Measurements from ENCODE around the gene SKI. TPM values are rescaled to one million over a fixed set of nuclear protein-coding genes. Genes with fewer than 3 reads are reported as not detected.
"Not testable (repeated sequence)": the region's sequence is repeated elsewhere in the genome, so short reads cannot be mapped to it uniquely, and the experiment has no call there.

SKI gene
- total RNA-seq, 1 experiment from 2014 or later: 28.3 TPM

GRCh38 chr1:2323451-2323974 is 95.4 kb downstream of the SKI start:
- Histone ChIP-seq H3K4me1 (ENCODE audit: insufficient read depth, low read length) (no peaks in the 10 kb centered on the region), H4K20me1 (ENCODE audit: low read length) (no peaks in the 10 kb centered on the region), H3K27ac (ENCODE audit: low read length) (no peak overlapping the region), H3K9me2 (replicated peaks; ENCODE audit: low read length) (no peaks in the 10 kb centered on the region), H3K9ac (ENCODE audit: low read length) (no peak overlapping the region), H3K4me3 (ENCODE audit: low read length) (no peak overlapping the region), H3K36me3 (ENCODE audit: low read depth, low read length) (no peaks in the 10 kb centered on the region), H3K79me2 (ENCODE audit: low read length) (no peaks in the 10 kb centered on the region), H3K4me2 (ENCODE audit: low read length) (no peak overlapping the region), H3K27me3 (ENCODE audit: low read length) (peaks cover 15% of the 10 kb centered on the region), H3K9me3 (ENCODE audit: low read length) (no peaks in the 10 kb centered on the region), H3F3A (ENCODE audit: low read length, unreplicated experiment) (no peaks in the 10 kb centered on the region), H2AFZ (ENCODE audit: low read length) (no peak overlapping the region)
- intact Hi-C loops (cut with micrococcal nuclease): no loop called here
- no TSS peak for BruUV-seq (replicated peaks)
- DNase-seq (no peak), ATAC-seq (no peak)
- POLR2A ChIA-PET (ENCODE audit: unreplicated experiment): no interaction called here
- CTCF ChIA-PET: no interaction called here
- TF ChIP-seq CTCF (conservative IDR thresholded peaks at IDR 0.05; ENCODE audit: low read depth, low read length) (no peak), EZH2phosphoT487 (IDR thresholded peaks at IDR 0.05; ENCODE audit: borderline replicate concordance, low read length) (no peak), EZH2 (IDR thresholded peaks at IDR 0.05; ENCODE audit: low read length, unreplicated experiment) (no peak)

DNA sequence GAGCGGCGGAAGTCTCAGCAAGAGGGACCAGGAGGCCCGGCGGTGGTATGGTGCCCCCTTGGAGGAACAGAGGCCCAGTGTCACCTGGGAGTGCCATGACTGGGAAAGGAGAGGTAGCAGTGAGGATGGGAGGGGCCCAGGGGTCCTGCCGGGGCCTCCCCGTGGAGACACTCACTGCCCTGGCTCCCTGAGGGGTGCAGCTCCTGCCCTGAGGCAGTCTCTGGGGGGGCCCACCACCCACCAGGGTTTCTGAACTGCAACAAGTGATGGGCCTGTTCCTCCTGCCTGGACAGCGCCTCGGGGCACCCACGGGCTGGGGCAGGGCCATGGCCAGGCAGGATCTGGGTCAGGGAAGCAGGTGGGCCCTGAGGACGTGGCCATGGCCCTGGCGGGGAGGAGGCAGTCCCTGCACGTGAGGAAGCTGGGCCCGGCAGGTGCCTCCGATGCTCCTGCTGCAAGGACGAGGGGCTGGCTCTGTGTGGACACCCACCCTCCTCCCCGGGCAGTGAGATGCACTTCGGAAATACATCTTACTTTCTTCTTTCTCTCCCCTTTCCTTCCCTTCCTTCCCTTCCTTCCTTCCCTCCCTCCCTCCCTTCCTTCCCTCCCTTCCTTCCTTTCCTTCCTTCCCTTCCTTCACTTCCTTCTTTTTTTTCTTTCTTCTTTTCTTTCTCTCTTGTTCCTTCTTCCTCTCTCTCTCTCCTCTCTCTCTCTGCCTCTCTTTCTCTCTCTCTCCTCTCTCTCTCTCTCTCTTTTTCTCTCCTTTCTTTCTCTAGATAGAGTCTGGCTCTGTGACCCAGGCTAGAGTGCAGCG is 96.6 kb downstream of the SKI start:
- Histone ChIP-seq H3F3A (ENCODE audit: low read length, unreplicated experiment) (no peaks in the 10 kb centered on the region), H3K79me2 (ENCODE audit: low read length) (no peaks in the 10 kb centered on the region), H2AFZ (ENCODE audit: low read length) (no peak overlapping the region), H3K27me3 (ENCODE audit: low read length) (peaks cover 15% of the 10 kb centered on the region), H3K9ac (ENCODE audit: low read length) (no peak overlapping the region), H3K4me2 (ENCODE audit: low read length) (no peak overlapping the region), H3K36me3 (ENCODE audit: low read depth, low read length) (no peaks in the 10 kb centered on the region), H3K4me3 (ENCODE audit: low read length) (no peak overlapping the region), H3K9me2 (replicated peaks; ENCODE audit: low read length) (no peaks in the 10 kb centered on the region), H3K27ac (ENCODE audit: low read length) (no peak overlapping the region), H3K9me3 (ENCODE audit: low read length) (no peaks in the 10 kb centered on the region), H3K4me1 (ENCODE audit: insufficient read depth, low read length) (no peaks in the 10 kb centered on the region), H4K20me1 (ENCODE audit: low read length) (no peaks in the 10 kb centered on the region)
- ATAC-seq: no peak
- POLR2A ChIA-PET (ENCODE audit: unreplicated experiment): no interaction called here
- intact Hi-C loops (cut with micrococcal nuclease): no loop called here
- no peak for DNase-seq
- BruUV-seq (replicated peaks): no TSS peak
- TF ChIP-seq EZH2 (IDR thresholded peaks at IDR 0.05; ENCODE audit: low read length, unreplicated experiment) (no peak), EZH2phosphoT487 (IDR thresholded peaks at IDR 0.05; ENCODE audit: borderline replicate concordance, low read length) (no peak), CTCF (conservative IDR thresholded peaks at IDR 0.05; ENCODE audit: low read depth, low read length) (no peak)
- CTCF ChIA-PET: no interaction called here

- ChIA-PET CTCF (no interaction called here), POLR2A (ENCODE audit: unreplicated experiment) (no interaction called here)
- Histone ChIP-seq H3K4me2 (ENCODE audit: low read length) (no peak overlapping the region), H4K20me1 (ENCODE audit: low read length) (no peaks in the 10 kb centered on the region), H3K27me3 (ENCODE audit: low read length) (peaks cover 15% of the 10 kb centered on the region), H3K9ac (ENCODE audit: low read length) (no peak overlapping the region), H3K4me3 (ENCODE audit: low read length) (no peak overlapping the region), H3K9me3 (ENCODE audit: low read length) (no peaks in the 10 kb centered on the region), H3K79me2 (ENCODE audit: low read length) (no peaks in the 10 kb centered on the region), H2AFZ (ENCODE audit: low read length) (no peak overlapping the region), H3K36me3 (ENCODE audit: low read depth, low read length) (no peaks in the 10 kb centered on the region), H3K9me2 (replicated peaks; ENCODE audit: low read length) (no peaks in the 10 kb centered on the region), H3K27ac (ENCODE audit: low read length) (no peak overlapping the region), H3K4me1 (ENCODE audit: insufficient read depth, low read length) (no peaks in the 10 kb centered on the region), H3F3A (ENCODE audit: low read length, unreplicated experiment) (no peaks in the 10 kb centered on the region)
- TF ChIP-seq EZH2 (IDR thresholded peaks at IDR 0.05; ENCODE audit: low read length, unreplicated experiment) (no peak), CTCF (conservative IDR thresholded peaks at IDR 0.05; ENCODE audit: low read depth, low read length) (no peak), EZH2phosphoT487 (IDR thresholded peaks at IDR 0.05; ENCODE audit: borderline replicate concordance, low read length) (no peak)
- intact Hi-C loops (cut with micrococcal nuclease): no loop called here
- ATAC-seq (no peak), DNase-seq (no peak)
- BruUV-seq (replicated peaks): no TSS peak
Observed at GRCh38 chr1:2326524-2326923, 98.4 kb downstream of the SKI start.

GRCh38 chr1:2327162-2327561 is 99.0 kb downstream of the SKI start:
- BruUV-seq (replicated peaks); H3K4me2 ChIP-seq (ENCODE audit: low read length); intact Hi-C loops (cut with micrococcal nuclease): not testable (repeated sequence)

More at GRCh38 chr1:2327162-2327561, 99.0 kb downstream of the SKI start:
- H3K4me1 ChIP-seq (ENCODE audit: insufficient read depth, low read length); H3K9me2 ChIP-seq (replicated peaks; ENCODE audit: low read length); H3F3A ChIP-seq (ENCODE audit: low read length, unreplicated experiment); H3K27ac ChIP-seq (ENCODE audit: low read length); H3K4me3 ChIP-seq (ENCODE audit: low read length); DNase-seq; ATAC-seq; H2AFZ ChIP-seq (ENCODE audit: low read length); H3K9ac ChIP-seq (ENCODE audit: low read length); POLR2A ChIA-PET (ENCODE audit: unreplicated experiment); H3K36me3 ChIP-seq (ENCODE audit: low read depth, low read length); H3K9me3 ChIP-seq (ENCODE audit: low read length); H4K20me1 ChIP-seq (ENCODE audit: low read length); H3K79me2 ChIP-seq (ENCODE audit: low read length); CTCF ChIA-PET: not testable (repeated sequence)
- H3K27me3 ChIP-seq (ENCODE audit: low read length): peaks cover 15% of the 10 kb centered on the region
